ENCODE data around the gene VWDE. TPM values are rescaled to one million over a fixed set of nuclear protein-coding genes. Genes with fewer than 3 reads are reported as not detected.

The VWDE gene
- polyA plus RNA-seq, 2 of the 4 experiments (the other 2 are of a cell fraction), result 1.2 to 2.4 TPM

DNA sequence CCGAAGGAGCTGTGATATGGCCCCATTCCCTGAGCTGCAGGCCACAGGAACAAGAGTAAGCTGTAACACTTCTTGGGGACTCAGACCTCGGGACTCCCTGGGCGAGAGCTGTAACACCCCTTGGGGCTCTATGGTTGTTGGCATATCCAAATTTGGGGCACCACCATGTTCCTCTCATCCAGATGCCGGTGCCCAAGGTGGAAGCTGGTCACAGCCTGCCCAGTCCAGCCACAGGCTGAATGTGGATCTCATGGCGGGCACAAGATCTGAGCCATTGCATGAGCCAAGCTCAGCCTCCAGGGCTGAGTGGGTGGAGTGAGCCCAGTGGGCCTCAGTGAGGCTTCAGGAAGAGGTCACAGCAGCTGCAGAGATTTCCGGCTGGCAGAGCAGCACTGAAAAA lies 113.7 kb downstream of the VWDE start (continued):
- TF ChIP-seq CTCF (IDR thresholded peaks at IDR 0.05) (no peak), ZFP36 (IDR thresholded peaks at IDR 0.05; ENCODE audit: borderline replicate concordance, partially characterized antibody) (no peak), CHD2 (IDR thresholded peaks at IDR 0.05; ENCODE audit: low read length, partially characterized antibody) (no peak), SREBF2 (IDR thresholded peaks at IDR 0.05) (no peak)
- TF ChIP-seq, protein P1, sequence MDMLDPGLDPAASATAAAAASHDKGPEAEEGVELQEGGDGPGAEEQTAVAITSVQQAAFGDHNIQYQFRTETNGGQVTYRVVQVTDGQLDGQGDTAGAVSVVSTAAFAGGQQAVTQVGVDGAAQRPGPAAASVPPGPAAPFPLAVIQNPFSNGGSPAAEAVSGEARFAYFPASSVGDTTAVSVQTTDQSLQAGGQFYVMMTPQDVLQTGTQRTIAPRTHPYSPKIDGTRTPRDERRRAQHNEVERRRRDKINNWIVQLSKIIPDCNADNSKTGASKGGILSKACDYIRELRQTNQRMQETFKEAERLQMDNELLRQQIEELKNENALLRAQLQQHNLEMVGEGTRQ (IDR thresholded peaks at IDR 0.05), result no peak

GRCh38 chr7:12287901-12288300 lies 115.8 kb downstream of the VWDE start:
- POLR2A ChIA-PET, result no interaction called here
- Histone ChIP-seq H3K4me3 (no peak overlapping the region), H3K4me2 (no peak overlapping the region), H3K9me3 (no peaks in the 10 kb centered on the region), H3K4me1 (no peaks in the 10 kb centered on the region), H3K27ac (no peak overlapping the region)
- CTCF ChIA-PET, result interaction anchor here (0.9 kb wide), 1 partner anchor 48 kb away, joined by 3 read pairs; no protein-coding TSS in a partner anchor
- DNase-seq (ENCODE audit: low read depth in 1 of 2, low spot score in 1 of 2) (no peak), ATAC-seq (no peak), FAIRE-seq (peak; percentile 23)
- WGBS (ENCODE audit: missing lambda C conversion rate), result 19% methylated on average over 1 of the region's 1 CpG
- TF ChIP-seq FOSB (CRISPR knock-in tag; IDR thresholded peaks at IDR 0.05) (no peak), NR3C1 (IDR thresholded peaks at IDR 0.05) (no peak)
- TF ChIP-seq, protein P2, sequence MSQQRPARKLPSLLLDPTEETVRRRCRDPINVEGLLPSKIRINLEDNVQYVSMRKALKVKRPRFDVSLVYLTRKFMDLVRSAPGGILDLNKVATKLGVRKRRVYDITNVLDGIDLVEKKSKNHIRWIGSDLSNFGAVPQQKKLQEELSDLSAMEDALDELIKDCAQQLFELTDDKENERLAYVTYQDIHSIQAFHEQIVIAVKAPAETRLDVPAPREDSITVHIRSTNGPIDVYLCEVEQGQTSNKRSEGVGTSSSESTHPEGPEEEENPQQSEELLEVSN (IDR thresholded peaks at IDR 0.05; ENCODE audit: borderline replicate concordance, low read depth), result no peak

GRCh38 chr7:12281038-12281437 lies 122.6 kb downstream of the VWDE start:
- 72% methylated on average over 1 of the region's 1 CpG for WGBS (ENCODE audit: missing lambda C conversion rate)
- ATAC-seq, result 0 out of 6 replicates have a peak, but pooled peaks of 1 of the 2 experiments have one; percentile 47
- Histone ChIP-seq H3K4me1 (no peaks in the 10 kb centered on the region), H3K27ac (no peak overlapping the region), H3K4me2 (no peak overlapping the region), H3K9me3 (no peaks in the 10 kb centered on the region), H3K4me3 (no peak overlapping the region)
- ChIA-PET POLR2A (no interaction called here), CTCF (interaction anchor here (1.6 kb wide), 1 partner anchor 16 kb away, joined by 3 read pairs; no protein-coding TSS in a partner anchor)
- DNase-seq (ENCODE audit: low read depth in 1 of 2, low spot score in 1 of 2), result peak in 1 of 2 experiments; percentile 5
- no peak for TF ChIP-seq HDAC2 (IDR thresholded peaks at IDR 0.05)
- no peak for TF ChIP-seq PHF8 (IDR thresholded peaks at IDR 0.05; ENCODE audit: borderline replicate concordance, low read depth)
- TF ChIP-seq JUN (IDR thresholded peaks at IDR 0.05), result no peak
- TF ChIP-seq RCOR1 (IDR thresholded peaks at IDR 0.05; ENCODE audit: low read depth, low read length), result no peak
- TF ChIP-seq MAX (IDR thresholded peaks at IDR 0.05), result no peak
- TF ChIP-seq POLR2A (IDR thresholded peaks at IDR 0.05; ENCODE audit: low read length), result no peak
- TF ChIP-seq HOXA7 (CRISPR knock-in tag; IDR thresholded peaks at IDR 0.05), result no peak
- TF ChIP-seq NR3C1 (IDR thresholded peaks at IDR 0.05), result no peak
- TF ChIP-seq HOXB5 (CRISPR knock-in tag; IDR thresholded peaks at IDR 0.05), result no peak
- no peak for TF ChIP-seq CHD2 (IDR thresholded peaks at IDR 0.05; ENCODE audit: low read length, partially characterized antibody)
- no peak for FAIRE-seq

Other genes starting within 250 kb of the VWDE start
- gene TMEM106B, start 192.6 kb downstream of the VWDE start, polyA plus RNA-seq (2011; rRNA removed), result 94.8 and 123 TPM in 2 replicates
- gene TMEM106B, start 192.6 kb downstream of the VWDE start, polyA plus RNA-seq (2017; fragmentation: RNase III; extraction: RNeasy Plus Mini Kit Qiagen cat#74134 plus additional on column Dnase treatment), result 65.2 to 80.8 TPM (median 70.9 TPM) in 3 replicates
- 0.27 and 0.33 TPM in 2 replicates for gene SCIN, start 166.9 kb upstream of the VWDE start, polyA plus RNA-seq (2011; rRNA removed)
- 0.05 to 0.12 TPM (median 0.05 TPM) in 3 replicates for gene SCIN, start 166.9 kb upstream of the VWDE start, polyA plus RNA-seq (2017; fragmentation: RNase III; extraction: RNeasy Plus Mini Kit Qiagen cat#74134 plus additional on column Dnase treatment)